ENCODE results near the gene ZBTB38.

The ZBTB38 gene

DNA sequence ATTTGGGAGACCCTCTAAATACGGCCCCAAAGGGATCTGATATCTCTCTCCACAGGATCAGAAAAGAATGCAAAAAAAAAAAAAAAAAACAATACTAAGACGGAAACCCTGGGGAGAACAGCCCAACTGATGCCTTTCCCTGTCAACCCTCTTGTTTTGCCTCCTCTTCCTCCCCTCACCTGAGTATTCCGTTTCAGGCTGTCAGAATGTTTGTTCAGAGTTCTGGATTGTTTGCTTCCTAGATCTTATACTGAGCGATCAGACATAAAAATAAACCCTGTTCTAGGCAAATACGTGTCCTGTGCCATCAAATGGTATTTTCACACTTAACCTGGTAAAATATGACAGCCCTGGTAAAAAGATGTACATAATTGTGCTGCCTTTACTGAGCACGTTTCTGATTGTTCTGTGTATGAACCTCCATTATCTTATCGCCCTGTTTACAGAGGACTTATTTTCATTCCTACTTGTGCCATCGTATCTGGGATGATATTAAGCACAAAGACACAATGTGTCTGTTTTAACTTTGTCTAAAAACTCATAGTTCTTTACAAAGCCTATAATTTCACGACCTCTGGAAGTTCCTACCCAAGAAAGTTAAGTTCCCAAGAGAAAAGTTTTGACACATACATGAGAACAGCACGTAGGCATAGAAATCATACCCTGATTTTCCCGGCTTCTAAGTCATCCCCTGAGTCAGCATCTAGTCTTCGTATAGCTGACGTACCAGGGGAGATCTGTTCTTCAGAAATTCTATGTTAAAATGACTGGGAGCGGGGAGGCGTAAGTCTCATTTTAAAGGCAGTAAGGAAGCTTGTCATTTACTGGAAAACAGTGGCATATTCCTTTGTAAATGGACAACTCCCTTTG is 856 bp downstream of the ZBTB38 start:
- no peak for DNase-seq (ENCODE audit: low read depth in 1 of 2, low spot score in 1 of 2)
- Histone ChIP-seq H3K27ac (replicated peaks) (no peak overlapping the region), H3K27me3 (ENCODE audit: insufficient read depth, poor library complexity, severe bottlenecking) (peaks cover 2% of the 10 kb centered on the region), H3K4me3 (replicated peaks; ENCODE audit: insufficient read depth, low read length) (no peak overlapping the region)
- no peak for TF ChIP-seq GABPA (IDR thresholded peaks at IDR 0.05; ENCODE audit: low read depth)
- TF ChIP-seq, protein P1, sequence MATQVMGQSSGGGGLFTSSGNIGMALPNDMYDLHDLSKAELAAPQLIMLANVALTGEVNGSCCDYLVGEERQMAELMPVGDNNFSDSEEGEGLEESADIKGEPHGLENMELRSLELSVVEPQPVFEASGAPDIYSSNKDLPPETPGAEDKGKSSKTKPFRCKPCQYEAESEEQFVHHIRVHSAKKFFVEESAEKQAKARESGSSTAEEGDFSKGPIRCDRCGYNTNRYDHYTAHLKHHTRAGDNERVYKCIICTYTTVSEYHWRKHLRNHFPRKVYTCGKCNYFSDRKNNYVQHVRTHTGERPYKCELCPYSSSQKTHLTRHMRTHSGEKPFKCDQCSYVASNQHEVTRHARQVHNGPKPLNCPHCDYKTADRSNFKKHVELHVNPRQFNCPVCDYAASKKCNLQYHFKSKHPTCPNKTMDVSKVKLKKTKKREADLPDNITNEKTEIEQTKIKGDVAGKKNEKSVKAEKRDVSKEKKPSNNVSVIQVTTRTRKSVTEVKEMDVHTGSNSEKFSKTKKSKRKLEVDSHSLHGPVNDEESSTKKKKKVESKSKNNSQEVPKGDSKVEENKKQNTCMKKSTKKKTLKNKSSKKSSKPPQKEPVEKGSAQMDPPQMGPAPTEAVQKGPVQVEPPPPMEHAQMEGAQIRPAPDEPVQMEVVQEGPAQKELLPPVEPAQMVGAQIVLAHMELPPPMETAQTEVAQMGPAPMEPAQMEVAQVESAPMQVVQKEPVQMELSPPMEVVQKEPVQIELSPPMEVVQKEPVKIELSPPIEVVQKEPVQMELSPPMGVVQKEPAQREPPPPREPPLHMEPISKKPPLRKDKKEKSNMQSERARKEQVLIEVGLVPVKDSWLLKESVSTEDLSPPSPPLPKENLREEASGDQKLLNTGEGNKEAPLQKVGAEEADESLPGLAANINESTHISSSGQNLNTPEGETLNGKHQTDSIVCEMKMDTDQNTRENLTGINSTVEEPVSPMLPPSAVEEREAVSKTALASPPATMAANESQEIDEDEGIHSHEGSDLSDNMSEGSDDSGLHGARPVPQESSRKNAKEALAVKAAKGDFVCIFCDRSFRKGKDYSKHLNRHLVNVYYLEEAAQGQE (IDR thresholded peaks at IDR 0.05; ENCODE audit: insufficient replicate concordance, low read depth), result no peak
- no peak for TF ChIP-seq POLR2AphosphoS5 (IDR thresholded peaks at IDR 0.05; ENCODE audit: low read depth)
- no peak for TF ChIP-seq SPI1 (IDR thresholded peaks at IDR 0.05; ENCODE audit: borderline replicate concordance, low read depth)
- TF ChIP-seq, protein P2, sequence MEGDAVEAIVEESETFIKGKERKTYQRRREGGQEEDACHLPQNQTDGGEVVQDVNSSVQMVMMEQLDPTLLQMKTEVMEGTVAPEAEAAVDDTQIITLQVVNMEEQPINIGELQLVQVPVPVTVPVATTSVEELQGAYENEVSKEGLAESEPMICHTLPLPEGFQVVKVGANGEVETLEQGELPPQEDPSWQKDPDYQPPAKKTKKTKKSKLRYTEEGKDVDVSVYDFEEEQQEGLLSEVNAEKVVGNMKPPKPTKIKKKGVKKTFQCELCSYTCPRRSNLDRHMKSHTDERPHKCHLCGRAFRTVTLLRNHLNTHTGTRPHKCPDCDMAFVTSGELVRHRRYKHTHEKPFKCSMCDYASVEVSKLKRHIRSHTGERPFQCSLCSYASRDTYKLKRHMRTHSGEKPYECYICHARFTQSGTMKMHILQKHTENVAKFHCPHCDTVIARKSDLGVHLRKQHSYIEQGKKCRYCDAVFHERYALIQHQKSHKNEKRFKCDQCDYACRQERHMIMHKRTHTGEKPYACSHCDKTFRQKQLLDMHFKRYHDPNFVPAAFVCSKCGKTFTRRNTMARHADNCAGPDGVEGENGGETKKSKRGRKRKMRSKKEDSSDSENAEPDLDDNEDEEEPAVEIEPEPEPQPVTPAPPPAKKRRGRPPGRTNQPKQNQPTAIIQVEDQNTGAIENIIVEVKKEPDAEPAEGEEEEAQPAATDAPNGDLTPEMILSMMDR (IDR thresholded peaks at IDR 0.05; ENCODE audit: insufficient read depth, low read length), result no peak

DNA sequence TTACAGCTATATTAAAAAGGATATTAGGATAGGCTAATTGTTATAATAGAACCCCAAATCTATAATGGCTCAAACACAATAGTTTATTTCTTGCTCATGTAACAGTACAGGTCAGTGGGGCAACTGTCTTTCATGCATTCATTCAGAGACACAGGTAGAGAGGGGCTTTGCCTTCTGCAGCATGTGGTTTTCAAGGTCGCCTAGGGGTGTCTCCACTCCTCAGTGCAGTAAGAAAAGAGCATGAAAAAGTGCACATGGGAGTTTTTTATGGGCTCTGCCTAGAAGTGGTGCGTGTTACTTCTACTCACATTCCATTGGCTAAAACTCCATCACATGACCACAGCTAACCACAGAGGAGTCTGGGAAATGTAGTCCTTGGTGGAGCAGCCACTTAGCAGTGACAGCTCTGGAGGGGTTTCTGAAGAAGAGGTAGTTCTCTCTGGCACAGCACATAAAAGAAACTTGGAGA is 1.8 kb downstream of the ZBTB38 start:
- no peak overlapping the region for H3K27ac ChIP-seq (replicated peaks)
- DNase-seq (ENCODE audit: low read depth in 1 of 2, low spot score in 1 of 2), result peak; percentile 57 to 60
- no peaks in the 10 kb centered on the region for H3K27me3 ChIP-seq (ENCODE audit: insufficient read depth, poor library complexity, severe bottlenecking)
- TF ChIP-seq SPI1 (IDR thresholded peaks at IDR 0.05; ENCODE audit: borderline replicate concordance, low read depth), result no peak
- no peak for TF ChIP-seq POLR2AphosphoS5 (IDR thresholded peaks at IDR 0.05; ENCODE audit: low read depth)
- TF ChIP-seq, protein P2 (IDR thresholded peaks at IDR 0.05; ENCODE audit: insufficient read depth, low read length), result no peak
- TF ChIP-seq GABPA (IDR thresholded peaks at IDR 0.05; ENCODE audit: low read depth), result no peak
- TF ChIP-seq, protein P1 (IDR thresholded peaks at IDR 0.05; ENCODE audit: insufficient replicate concordance, low read depth), result no peak
- H3K4me3 ChIP-seq (replicated peaks; ENCODE audit: insufficient read depth, low read length), result no peak overlapping the region

DNA sequence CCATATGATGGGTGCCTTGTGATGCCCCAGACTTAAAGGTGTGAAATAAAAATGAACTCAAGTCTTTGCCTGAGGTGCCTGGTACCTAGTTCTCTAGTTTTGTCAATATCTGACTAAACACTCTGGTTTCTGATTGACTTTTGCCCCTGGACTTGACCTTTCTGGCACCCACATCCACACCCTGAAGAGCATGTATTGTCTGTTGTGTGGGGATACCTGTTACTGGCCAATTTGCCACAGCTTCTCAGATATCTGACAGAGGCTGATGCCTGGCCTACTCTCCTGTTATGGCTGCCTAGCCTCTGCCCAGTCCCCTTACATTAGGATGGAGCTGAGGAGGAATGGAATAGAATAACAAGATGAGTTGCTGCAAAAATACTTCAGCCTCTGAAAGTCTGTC is 3.6 kb downstream of the ZBTB38 start:
- no peak overlapping the region for H3K4me3 ChIP-seq (replicated peaks; ENCODE audit: insufficient read depth, low read length)
- no peak for TF ChIP-seq GABPA (IDR thresholded peaks at IDR 0.05; ENCODE audit: low read depth)
- TF ChIP-seq, protein P2 (IDR thresholded peaks at IDR 0.05; ENCODE audit: insufficient read depth, low read length), result no peak
- TF ChIP-seq, protein P1 (IDR thresholded peaks at IDR 0.05; ENCODE audit: insufficient replicate concordance, low read depth), result no peak
- TF ChIP-seq SPI1 (IDR thresholded peaks at IDR 0.05; ENCODE audit: borderline replicate concordance, low read depth), result no peak
- TF ChIP-seq POLR2AphosphoS5 (IDR thresholded peaks at IDR 0.05; ENCODE audit: low read depth), result no peak
- no peak for DNase-seq (ENCODE audit: low read depth in 1 of 2, low spot score in 1 of 2)
- H3K27me3 ChIP-seq (ENCODE audit: insufficient read depth, poor library complexity, severe bottlenecking), result no peaks in the 10 kb centered on the region
- no peak overlapping the region for H3K27ac ChIP-seq (replicated peaks)
